Measurements from ENCODE around the gene IGF1R.

DNA sequence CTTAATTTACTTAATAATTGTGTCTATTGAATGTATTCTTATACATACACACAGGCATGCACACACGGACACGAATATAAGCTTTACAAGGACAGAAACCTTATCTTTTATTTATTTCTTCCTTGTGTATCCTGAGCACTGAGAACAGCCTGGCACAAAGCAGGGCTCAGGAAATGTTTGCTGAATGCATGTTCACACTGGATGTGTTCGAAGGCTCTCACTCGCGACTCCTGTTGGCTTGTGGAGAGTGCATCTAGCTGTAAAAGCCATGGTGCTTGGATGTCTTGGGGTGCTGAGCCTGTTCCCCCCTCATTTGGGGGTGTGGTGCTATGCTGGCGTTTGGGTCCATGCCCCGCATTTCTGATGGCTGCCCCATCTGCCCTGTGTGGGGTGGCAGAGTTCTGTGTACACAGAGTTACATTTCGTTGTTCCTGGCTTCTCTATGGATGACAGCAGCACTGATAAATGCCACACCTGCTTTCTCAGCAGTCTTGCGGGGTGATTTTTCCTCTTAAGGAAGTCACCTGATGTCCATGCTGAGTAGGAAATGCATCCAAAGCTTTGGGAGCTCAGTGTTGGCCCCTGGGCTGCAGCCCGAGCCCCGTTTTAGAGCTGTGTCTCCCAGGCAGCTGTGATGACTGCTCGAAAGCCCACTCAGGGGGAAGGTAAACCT, 148.5 kb downstream of the IGF1R start:
- TF ChIP-seq POLR2AphosphoS5 (IDR thresholded peaks at IDR 0.05) (no peak), CTCF (IDR thresholded peaks at IDR 0.05) (no peak), EP300 (IDR thresholded peaks at IDR 0.05) (no peak), POLR2A (IDR thresholded peaks at IDR 0.05) (no peak)

All from suprapubic skin (tissue), 4 donors.